C4-2B (cell line): ENCODE data around the gene CCDC40.

Experiments used
- ZFX ChIP-seq: fragments of 450-650 bp; IDR thresholded peaks from 2 replicates; pipeline ENCODE4 v1.6.1; 2017
- TF ChIP-seq, protein P1 (sequence below): fragments of 450-650 bp; conservative IDR thresholded peaks from 2 replicates; pipeline ENCODE4 v1.5.1; 2017; ENCODE audit warnings: mild to moderate bottlenecking

DNA sequence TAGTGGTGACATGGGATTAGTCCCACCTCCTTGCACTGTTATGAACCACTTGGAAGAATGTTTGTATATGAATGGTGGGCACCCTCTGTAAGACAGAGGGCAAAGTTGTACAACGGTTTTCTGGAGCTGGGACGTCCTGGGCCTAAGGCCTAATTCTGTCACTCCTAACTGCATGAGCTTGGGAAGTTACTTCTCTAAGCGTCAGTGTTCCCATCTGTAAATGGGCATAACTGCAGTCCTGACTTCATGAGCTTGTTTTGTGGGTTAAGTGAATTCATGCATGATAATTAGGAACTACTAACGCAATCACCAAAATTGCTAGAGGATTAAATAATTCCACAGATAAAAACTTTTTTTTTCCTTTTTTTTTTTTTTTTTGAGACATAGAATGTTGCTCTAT, 2.6 kb upstream of the CCDC40 start:
- TF ChIP-seq, protein P1, sequence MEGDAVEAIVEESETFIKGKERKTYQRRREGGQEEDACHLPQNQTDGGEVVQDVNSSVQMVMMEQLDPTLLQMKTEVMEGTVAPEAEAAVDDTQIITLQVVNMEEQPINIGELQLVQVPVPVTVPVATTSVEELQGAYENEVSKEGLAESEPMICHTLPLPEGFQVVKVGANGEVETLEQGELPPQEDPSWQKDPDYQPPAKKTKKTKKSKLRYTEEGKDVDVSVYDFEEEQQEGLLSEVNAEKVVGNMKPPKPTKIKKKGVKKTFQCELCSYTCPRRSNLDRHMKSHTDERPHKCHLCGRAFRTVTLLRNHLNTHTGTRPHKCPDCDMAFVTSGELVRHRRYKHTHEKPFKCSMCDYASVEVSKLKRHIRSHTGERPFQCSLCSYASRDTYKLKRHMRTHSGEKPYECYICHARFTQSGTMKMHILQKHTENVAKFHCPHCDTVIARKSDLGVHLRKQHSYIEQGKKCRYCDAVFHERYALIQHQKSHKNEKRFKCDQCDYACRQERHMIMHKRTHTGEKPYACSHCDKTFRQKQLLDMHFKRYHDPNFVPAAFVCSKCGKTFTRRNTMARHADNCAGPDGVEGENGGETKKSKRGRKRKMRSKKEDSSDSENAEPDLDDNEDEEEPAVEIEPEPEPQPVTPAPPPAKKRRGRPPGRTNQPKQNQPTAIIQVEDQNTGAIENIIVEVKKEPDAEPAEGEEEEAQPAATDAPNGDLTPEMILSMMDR = no peak
- no peak for TF ChIP-seq ZFX
